ENCODE data around the gene PKD1.

The PKD1 gene

GRCh38 chr16:2174396-2175131 lies 38.9 kb upstream of the PKD1 start:
- TF ChIP-seq, protein P1, sequence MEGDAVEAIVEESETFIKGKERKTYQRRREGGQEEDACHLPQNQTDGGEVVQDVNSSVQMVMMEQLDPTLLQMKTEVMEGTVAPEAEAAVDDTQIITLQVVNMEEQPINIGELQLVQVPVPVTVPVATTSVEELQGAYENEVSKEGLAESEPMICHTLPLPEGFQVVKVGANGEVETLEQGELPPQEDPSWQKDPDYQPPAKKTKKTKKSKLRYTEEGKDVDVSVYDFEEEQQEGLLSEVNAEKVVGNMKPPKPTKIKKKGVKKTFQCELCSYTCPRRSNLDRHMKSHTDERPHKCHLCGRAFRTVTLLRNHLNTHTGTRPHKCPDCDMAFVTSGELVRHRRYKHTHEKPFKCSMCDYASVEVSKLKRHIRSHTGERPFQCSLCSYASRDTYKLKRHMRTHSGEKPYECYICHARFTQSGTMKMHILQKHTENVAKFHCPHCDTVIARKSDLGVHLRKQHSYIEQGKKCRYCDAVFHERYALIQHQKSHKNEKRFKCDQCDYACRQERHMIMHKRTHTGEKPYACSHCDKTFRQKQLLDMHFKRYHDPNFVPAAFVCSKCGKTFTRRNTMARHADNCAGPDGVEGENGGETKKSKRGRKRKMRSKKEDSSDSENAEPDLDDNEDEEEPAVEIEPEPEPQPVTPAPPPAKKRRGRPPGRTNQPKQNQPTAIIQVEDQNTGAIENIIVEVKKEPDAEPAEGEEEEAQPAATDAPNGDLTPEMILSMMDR (IDR thresholded peaks at IDR 0.05; ENCODE audit: insufficient read depth, low read depth, low read length, missing control alignments) = no peak
- no peak overlapping the region for H3K4me3 ChIP-seq (ENCODE audit: low read length)
- no peak for DNase-seq (ENCODE audit: low read depth)

DNA sequence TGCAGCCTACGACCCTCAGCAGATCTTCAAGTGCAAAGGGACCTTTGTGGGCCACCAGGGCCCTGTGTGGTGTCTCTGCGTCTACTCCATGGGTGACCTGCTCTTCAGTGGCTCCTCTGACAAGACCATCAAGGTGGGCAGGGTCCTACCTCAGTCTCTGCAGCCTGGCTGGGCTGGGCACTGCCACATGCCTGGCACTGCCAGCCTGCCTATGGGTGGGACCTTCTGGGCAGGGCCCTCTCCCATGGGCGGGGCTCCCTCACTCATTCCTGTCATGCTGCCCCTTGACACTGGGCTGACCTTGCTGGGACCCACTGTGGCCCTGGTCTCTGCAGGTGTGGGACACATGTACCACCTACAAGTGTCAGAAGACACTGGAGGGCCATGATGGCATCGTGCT lies 38.2 kb upstream of the PKD1 start:
- no peak for DNase-seq (ENCODE audit: low read depth)
- no peak overlapping the region for H3K4me3 ChIP-seq (ENCODE audit: low read length)
- TF ChIP-seq, protein P1 (IDR thresholded peaks at IDR 0.05; ENCODE audit: insufficient read depth, low read depth, low read length, missing control alignments) = no peak

DNA sequence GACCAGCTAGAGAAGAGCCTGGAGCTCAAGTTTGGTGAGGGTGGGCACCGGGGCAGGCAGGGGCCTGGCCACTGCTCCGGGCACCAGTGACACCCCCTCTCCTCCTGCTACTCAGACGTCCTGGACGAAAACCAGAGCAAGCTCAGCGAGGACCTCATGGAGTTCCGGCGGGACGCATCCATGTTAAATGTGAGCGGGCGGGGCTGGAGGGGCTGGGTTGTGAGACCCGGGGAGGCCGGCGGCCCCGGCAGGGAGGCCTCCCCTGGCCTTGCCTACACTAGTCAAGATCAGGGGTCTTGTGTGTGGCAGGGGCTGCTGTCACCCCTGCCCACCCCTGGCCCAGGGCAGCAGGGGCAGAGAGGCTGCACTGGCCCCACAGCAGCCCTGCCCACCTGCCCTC lies 37.7 kb upstream of the PKD1 start:
- H3K4me3 ChIP-seq (ENCODE audit: low read length) = no peak overlapping the region
- TF ChIP-seq, protein P1 (IDR thresholded peaks at IDR 0.05; ENCODE audit: insufficient read depth, low read depth, low read length, missing control alignments) = no peak
- no peak for DNase-seq (ENCODE audit: low read depth)

- no peak overlapping the region for H3K4me3 ChIP-seq (ENCODE audit: low read length)
- no peak for DNase-seq (ENCODE audit: low read depth)
- TF ChIP-seq, protein P1 (IDR thresholded peaks at IDR 0.05; ENCODE audit: insufficient read depth, low read depth, low read length, missing control alignments) = no peak
Observed at GRCh38 chr16:2172688-2173335, 37.1 kb upstream of the PKD1 start.

GRCh38 chr16:2171601-2172178 lies 36.0 kb upstream of the PKD1 start:
- DNase-seq (ENCODE audit: low read depth) = no peak
- TF ChIP-seq, protein P1 (IDR thresholded peaks at IDR 0.05; ENCODE audit: insufficient read depth, low read depth, low read length, missing control alignments) = no peak
- no peak overlapping the region for H3K4me3 ChIP-seq (ENCODE audit: low read length)

GRCh38 chr16:2170587-2171435 lies 35.1 kb upstream of the PKD1 start:
- TF ChIP-seq, protein P1 (IDR thresholded peaks at IDR 0.05; ENCODE audit: insufficient read depth, low read depth, low read length, missing control alignments) = no peak
- no peak for DNase-seq (ENCODE audit: low read depth)
- no peak overlapping the region for H3K4me3 ChIP-seq (ENCODE audit: low read length)
